ENCODE results near the gene HCST. TPM values are rescaled to one million over a fixed set of nuclear protein-coding genes. Genes with fewer than 3 reads are reported as not detected.

The HCST gene
- total and polyA plus RNA-seq, 9 donors: 0.92 to 9.2 (median 5.6) TPM

GRCh38 chr19:35859414-35859813 lies 42.9 kb upstream of the HCST start:
- no peaks in the 10 kb centered on the region for H3K27me3 ChIP-seq
- no peak for DNase-seq
- H3K27ac ChIP-seq: no peak overlapping the region
- TF ChIP-seq POLR2A (IDR thresholded peaks at IDR 0.05): no peak
- no peak for TF ChIP-seq EP300 (IDR thresholded peaks at IDR 0.05)
- TF ChIP-seq CTCF (IDR thresholded peaks at IDR 0.05): no peak
- intact Hi-C loops (cut with DNase I): no loop called here
- 75 to 86% (median 84%) methylated on average over 4 of the region's 4 CpGs for WGBS, 3 donors
- no peaks in the 10 kb centered on the region for H3K4me1 ChIP-seq (ENCODE audit: insufficient read depth)
- no peaks in the 10 kb centered on the region for H3K36me3 ChIP-seq
- H3K9me3 ChIP-seq: no peaks in the 10 kb centered on the region
- no peak overlapping the region for H3K4me3 ChIP-seq

- WGBS, 3 donors: 22 to 33% (median 26%) methylated on average over 22 to 24 of the region's 24 CpGs
- H3K4me3 ChIP-seq: no peak overlapping the region
- DNase-seq: no peak
- TF ChIP-seq CTCF (IDR thresholded peaks at IDR 0.05) (no peak), EP300 (IDR thresholded peaks at IDR 0.05) (no peak), POLR2A (IDR thresholded peaks at IDR 0.05) (no peak)
- H3K9me3 ChIP-seq: no peaks in the 10 kb centered on the region
- intact Hi-C loops (cut with DNase I): no loop called here
- H3K36me3 ChIP-seq: no peaks in the 10 kb centered on the region
- H3K4me1 ChIP-seq (ENCODE audit: insufficient read depth): no peaks in the 10 kb centered on the region
- H3K27me3 ChIP-seq: no peaks in the 10 kb centered on the region
- no peak overlapping the region for H3K27ac ChIP-seq
These were observed 41.9 kb upstream of the HCST start for GRCh38 chr19:35860436-35860817.

- TF ChIP-seq CTCF (IDR thresholded peaks at IDR 0.05): no peak
- TF ChIP-seq EP300 (IDR thresholded peaks at IDR 0.05): no peak
- TF ChIP-seq POLR2A (IDR thresholded peaks at IDR 0.05): no peak
- no peak overlapping the region for H3K4me3 ChIP-seq
- H3K27ac ChIP-seq: no peak overlapping the region
- H3K4me1 ChIP-seq (ENCODE audit: insufficient read depth): no peaks in the 10 kb centered on the region
- intact Hi-C loops (cut with DNase I): no loop called here
- no peaks in the 10 kb centered on the region for H3K27me3 ChIP-seq
- no peaks in the 10 kb centered on the region for H3K9me3 ChIP-seq
- H3K36me3 ChIP-seq: no peaks in the 10 kb centered on the region
- no peak for DNase-seq
- WGBS, 3 donors: 13 to 17% (median 15%) methylated on average over 49 to 55 of the region's 55 CpGs
These were observed 41.3 kb upstream of the HCST start for GRCh38 chr19:35860818-35861639.

GRCh38 chr19:35861640-35862160 lies 40.6 kb upstream of the HCST start:
- Histone ChIP-seq H3K9me3 (no peaks in the 10 kb centered on the region), H3K4me3 (no peak overlapping the region), H3K27me3 (no peaks in the 10 kb centered on the region), H3K27ac (no peak overlapping the region), H3K4me1 (ENCODE audit: insufficient read depth) (no peaks in the 10 kb centered on the region), H3K36me3 (no peaks in the 10 kb centered on the region)
- 51 to 54% (median 53%) methylated on average over 19 of the region's 19 CpGs for WGBS, 3 donors
- intact Hi-C loops (cut with DNase I): no loop called here
- TF ChIP-seq POLR2A (IDR thresholded peaks at IDR 0.05) (no peak), CTCF (IDR thresholded peaks at IDR 0.05) (no peak), EP300 (IDR thresholded peaks at IDR 0.05) (no peak)
- no peak for DNase-seq

All from ovary (tissue), 9 donors.